GM19438 (cell line): ENCODE results near the gene SARDH.

ENCODE experiments used
- ATAC-seq: cut with Tn5 transposase; IDR thresholded peaks from one replicate; pipeline ENCODE4 v1.9.1; 2021; ENCODE audit warnings: low read depth; ENCODE audit not compliant: unreplicated experiment

Gene SARDH

DNA sequence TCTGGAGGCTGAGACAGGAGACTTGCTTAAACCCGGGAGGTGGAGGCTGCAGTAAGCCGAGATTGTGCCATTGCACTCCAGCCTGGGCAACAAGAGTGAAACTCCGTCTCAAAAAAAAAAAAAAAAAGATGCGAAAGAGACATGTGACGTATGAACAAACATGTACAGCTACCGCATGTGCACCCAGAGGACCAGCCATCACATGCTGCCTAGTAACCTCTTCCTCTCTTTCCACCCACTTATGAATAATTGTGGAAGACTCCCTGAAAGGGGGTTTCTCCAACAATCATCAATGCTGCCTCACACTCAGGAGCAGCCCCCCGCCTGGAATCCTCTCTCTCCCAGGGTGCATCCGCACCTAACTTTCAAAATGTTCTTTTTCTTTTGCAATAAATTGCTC is 2.2 kb downstream of the SARDH start:
- ATAC-seq: no peak

- no peak for ATAC-seq
Measured at GRCh38 chr9:133735415-133735775, 2.8 kb downstream of the SARDH start.

GRCh38 chr9:133734590-133735414 is 3.4 kb downstream of the SARDH start:
- no peak for ATAC-seq

DNA sequence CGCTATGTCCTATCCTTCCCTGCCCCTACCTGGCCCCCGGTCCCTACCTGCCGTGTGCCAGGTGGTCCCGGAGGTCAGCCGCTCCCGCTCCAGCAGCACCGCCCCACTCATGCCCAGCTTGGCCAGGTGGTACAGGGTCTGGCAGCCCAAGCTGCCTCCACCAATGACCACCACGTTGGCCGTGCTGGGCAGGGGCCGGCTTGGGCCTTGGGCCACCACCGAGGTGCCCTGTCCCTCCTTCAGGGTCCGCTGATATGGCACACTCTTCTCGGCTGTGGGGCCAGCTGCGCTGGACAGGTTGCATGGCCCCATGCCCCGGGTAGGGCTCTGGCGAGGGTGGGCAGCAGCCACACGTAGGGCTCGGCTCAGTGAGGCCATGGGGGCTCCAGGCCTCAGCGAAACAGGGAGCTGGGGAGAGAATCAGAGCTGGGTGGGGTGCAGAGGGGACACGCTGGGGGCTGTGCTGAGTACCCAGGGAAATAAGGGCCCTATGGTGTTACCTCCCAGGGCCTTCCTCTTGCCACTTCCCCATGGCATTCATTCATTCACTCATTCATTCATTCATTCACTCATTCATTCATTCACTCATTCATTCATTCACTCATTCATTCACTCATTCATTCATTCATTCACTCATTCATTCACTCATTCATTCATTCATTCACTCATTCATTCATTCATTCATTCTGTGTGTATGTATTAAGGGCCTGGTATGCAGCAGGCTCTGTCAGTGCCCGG is 4.2 kb downstream of the SARDH start:
- no peak for ATAC-seq

DNA sequence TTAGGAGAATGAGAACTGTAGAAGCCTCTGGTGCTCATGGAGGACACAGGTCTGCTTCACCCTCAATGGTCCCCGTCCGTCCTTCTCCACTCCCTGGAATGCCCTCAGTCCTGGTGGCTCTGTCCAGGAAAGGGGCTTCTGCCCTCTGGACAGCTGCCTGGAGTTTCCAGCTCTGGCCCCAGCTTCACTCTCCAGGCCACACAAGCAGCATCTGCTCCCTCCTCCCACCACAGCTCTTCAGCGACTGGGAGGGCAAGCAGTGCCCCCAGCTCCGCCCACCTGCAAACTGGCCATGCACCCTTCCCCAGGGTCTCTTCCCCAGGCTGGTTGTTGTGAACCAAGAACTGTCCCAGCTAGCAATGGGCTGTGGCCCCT is 4.7 kb downstream of the SARDH start:
- no peak for ATAC-seq

DNA sequence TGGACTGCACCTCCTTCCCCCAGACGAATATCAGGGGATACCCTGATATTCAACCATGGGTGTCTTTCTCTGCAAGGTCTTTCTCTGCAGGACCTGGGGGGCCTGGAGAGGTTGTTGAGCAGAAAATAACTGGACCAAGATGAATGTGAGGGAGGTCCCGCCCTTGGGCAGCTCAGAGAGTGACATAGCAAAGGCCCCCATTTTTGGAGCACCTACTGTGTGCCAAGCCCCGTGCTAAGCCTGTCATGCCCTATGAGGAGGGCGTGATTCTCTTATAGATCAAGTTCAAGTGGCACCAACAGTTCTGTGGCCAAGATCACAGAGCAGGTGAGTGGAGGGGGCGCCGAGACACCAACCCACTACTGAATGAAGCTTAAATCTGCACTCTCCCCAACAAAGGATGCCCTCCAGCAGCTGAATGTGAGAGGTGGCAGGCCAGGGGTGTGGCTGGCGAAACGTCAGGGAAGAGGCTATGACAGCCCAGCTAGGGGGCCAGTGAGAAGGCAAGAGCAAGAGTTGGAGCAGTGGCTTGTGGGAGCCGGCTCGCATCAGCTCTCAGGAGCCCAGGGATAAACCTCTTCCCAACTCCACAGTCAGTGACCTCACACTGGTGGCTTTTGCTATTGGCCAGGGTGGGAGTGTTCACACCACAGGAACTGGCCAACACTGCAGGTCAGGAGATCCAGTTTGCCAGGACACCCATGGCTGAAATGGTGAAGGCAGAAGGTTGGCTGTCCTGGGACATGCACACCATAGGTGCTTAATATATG is 5.3 kb downstream of the SARDH start:
- no peak for ATAC-seq

GRCh38 chr9:133731876-133732638 is 6.1 kb downstream of the SARDH start:
- ATAC-seq: no peak

- no peak for ATAC-seq
Measured at GRCh38 chr9:133730994-133731715, 7.0 kb downstream of the SARDH start.

DNA sequence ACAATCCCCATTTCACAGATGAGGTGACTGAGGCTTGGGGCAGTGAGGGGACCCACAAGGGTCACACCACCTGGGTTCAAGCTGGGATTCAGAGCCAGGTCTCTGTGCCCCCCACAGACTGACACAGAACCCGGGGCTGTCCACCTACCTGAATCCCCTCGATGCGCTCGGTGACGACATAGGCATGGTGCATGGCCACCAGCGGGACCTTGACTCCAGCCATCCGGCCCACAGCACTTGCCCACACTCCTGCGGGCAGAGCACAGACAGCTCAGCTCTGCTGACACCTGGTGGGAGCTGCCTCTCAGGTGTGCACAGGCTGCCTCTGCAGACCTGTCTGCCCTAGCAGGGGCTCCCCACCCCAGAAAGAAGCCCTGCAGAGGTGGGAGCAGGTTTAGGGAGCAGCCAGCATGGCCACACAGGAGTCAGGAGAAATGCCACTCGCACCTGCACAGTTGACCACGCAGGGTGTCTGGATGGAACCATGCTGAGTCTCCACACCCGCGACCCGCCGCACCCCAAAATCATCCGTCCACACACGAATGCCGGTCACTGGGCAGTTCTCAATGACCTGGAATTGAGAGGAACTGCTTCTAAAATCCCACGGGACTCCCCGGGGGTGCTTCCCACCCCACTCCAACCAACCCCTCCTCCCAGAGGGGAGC is 8.4 kb downstream of the SARDH start:
- no peak for ATAC-seq

- no peak for ATAC-seq
Measured at GRCh38 chr9:133728856-133729616, 9.1 kb downstream of the SARDH start.

- no peak for ATAC-seq
Measured at GRCh38 chr9:133727876-133728441, 10.2 kb downstream of the SARDH start.

- ATAC-seq: no peak
Measured at GRCh38 chr9:133727277-133727875, 10.8 kb downstream of the SARDH start.

GRCh38 chr9:133726401-133727276 is 11.5 kb downstream of the SARDH start:
- no peak for ATAC-seq

DNA sequence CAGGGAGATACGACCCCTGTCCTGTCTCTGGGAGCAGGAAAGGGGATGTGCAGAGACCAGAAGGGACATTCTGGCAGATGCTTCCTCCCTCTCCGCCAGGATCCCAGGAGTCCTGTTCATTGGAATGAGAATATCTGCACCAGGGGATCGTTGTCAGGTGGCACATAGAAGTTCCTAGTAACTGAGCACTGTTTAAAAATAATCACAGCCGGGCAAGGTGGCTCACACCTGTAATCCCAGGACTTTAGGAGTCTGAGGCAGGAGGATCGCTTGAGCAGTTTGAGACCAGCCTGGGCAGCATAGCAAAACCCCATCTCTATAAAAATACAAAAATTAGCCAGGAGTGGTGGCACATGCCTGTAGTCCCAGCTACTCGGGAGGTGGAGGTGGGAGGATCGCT is 12.3 kb downstream of the SARDH start:
- ATAC-seq: no peak

DNA sequence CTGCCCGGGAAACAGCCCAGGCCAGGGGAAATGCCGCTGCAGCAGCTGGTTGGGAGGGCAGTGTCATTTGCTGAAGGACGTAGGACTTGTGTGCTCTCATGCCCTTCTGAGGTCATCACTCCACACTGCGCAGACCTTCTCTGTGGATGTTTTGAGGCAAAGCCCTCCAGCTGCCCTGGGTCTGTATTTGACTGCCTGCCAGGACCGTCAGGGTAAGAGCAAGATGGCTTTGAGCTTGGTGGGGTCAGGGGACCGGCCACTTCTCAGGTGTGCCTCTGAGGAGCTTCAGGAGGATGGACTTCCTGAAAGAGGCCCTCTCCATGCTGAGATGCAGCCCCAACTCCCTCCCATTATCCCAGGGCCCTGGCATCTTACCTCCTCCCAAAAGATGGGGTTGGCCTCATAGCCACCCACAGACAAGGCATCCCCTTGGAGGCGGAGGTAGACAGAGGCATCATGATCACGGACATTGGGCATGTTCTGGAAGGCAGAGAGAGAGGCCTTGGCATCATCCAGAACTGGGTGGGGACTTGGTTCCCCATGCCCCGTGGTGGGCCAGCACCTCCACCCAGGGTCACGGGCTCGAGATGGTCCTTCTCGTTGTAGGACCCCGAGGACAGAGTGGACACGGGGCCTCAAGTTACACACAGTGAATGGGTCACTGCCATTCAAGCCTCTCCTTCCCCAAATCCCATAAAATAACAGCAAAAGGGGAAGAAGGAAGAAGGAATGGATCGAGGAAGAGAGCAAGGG is 19.4 kb downstream of the SARDH start:
- ATAC-seq: no peak
